Cardiac septum (tissue), 1 donor: ENCODE measurements around the gene MLLT10. TPM values are rescaled to one million over a fixed set of nuclear protein-coding genes. Genes with fewer than 3 reads are reported as not detected.
"Not testable (repeated sequence)": the region's sequence is repeated elsewhere in the genome, so short reads cannot be mapped to it uniquely, and the experiment has no call there.

ENCODE experiments used
- DNase-seq: peaks from one replicate; pipeline ENCODE4 v3.0.0-alpha.2; 2020; ENCODE audit warnings: low spot score
- intact Hi-C: fragments of 100-400 bp; cut with DNase I; formaldehyde crosslinking; loops from one replicate; pipeline ENCODE4 v1.14.0; 2022
- total RNA-seq: library from RNA; stranded (reverse); fragmentation: NEBNext Ultra II Directional; extraction: Animal tissue kit (Norgen Biotek cat#: 25700); gene quantifications from one replicate; pipeline ENCODE4 v1.2.1, GENCODE V29; 2021
- donor health status: DM: no; HTN: no; CAD: no.

The MLLT10 gene
- total RNA-seq, 1 donor from 2014 or later = 32.5 TPM

GRCh38 chr10:21535976-21536375, 1.9 kb downstream of the MLLT10 start:
- not testable (repeated sequence) for DNase-seq
- intact Hi-C loops = loop anchor here (2.0 to 10.0 kb wide), 3 partner anchors 41 to 419 kb away; no protein-coding TSS in a partner anchor

GRCh38 chr10:21536874-21537273, 2.8 kb downstream of the MLLT10 start:
- intact Hi-C loops = loop anchor here (10.0 kb wide), 2 partner anchors 188 to 418 kb away; no protein-coding TSS in a partner anchor
- DNase-seq = no peak

GRCh38 chr10:21540701-21541100, 6.7 kb downstream of the MLLT10 start:
- DNase-seq, intact Hi-C loops: not testable (repeated sequence)

- no peak for DNase-seq
- intact Hi-C loops = no loop called here
These were observed 13.2 kb downstream of the MLLT10 start for GRCh38 chr10:21547246-21547645.

GRCh38 chr10:21552638-21553037, 18.6 kb downstream of the MLLT10 start:
- intact Hi-C loops = no loop called here
- no peak for DNase-seq

GRCh38 chr10:21556527-21556926, 22.5 kb downstream of the MLLT10 start:
- intact Hi-C loops = no loop called here
- DNase-seq = no peak

GRCh38 chr10:21558984-21559383, 25.0 kb downstream of the MLLT10 start:
- intact Hi-C loops, DNase-seq: not testable (repeated sequence)

- no peak for DNase-seq
- intact Hi-C loops = no loop called here
These were observed 36.9 kb downstream of the MLLT10 start for GRCh38 chr10:21570761-21571521.

- intact Hi-C loops = no loop called here
- no peak for DNase-seq
These were observed 38.5 kb downstream of the MLLT10 start for GRCh38 chr10:21572578-21572977.

GRCh38 chr10:21574514-21574913, 40.5 kb downstream of the MLLT10 start:
- intact Hi-C loops, DNase-seq: not testable (repeated sequence)

- no peak for DNase-seq
- intact Hi-C loops = no loop called here
These were observed 45.3 kb downstream of the MLLT10 start for GRCh38 chr10:21579291-21579690.

- DNase-seq, intact Hi-C loops: not testable (repeated sequence)
These were observed 47.4 kb downstream of the MLLT10 start for GRCh38 chr10:21581421-21581834.

- intact Hi-C loops = no loop called here
- DNase-seq = no peak
These were observed 51.0 kb downstream of the MLLT10 start for GRCh38 chr10:21584834-21585530.

GRCh38 chr10:21587391-21587790, 53.4 kb downstream of the MLLT10 start:
- intact Hi-C loops = no loop called here
- DNase-seq = no peak

- DNase-seq, intact Hi-C loops: not testable (repeated sequence)
These were observed 54.1 kb downstream of the MLLT10 start for GRCh38 chr10:21588159-21588558.

- intact Hi-C loops = no loop called here
- no peak for DNase-seq
These were observed 60.0 kb downstream of the MLLT10 start for GRCh38 chr10:21593986-21594385.

- no peak for DNase-seq
These were observed 65.5 kb downstream of the MLLT10 start for GRCh38 chr10:21599582-21599981.

GRCh38 chr10:21600804-21601433, 66.9 kb downstream of the MLLT10 start:
- DNase-seq = no peak
- intact Hi-C loops = no loop called here

More at GRCh38 chr10:21599582-21599981, 65.5 kb downstream of the MLLT10 start:
- intact Hi-C loops = no loop called here

GRCh38 chr10:21602313-21602712, 68.3 kb downstream of the MLLT10 start:
- DNase-seq = no peak

GRCh38 chr10:21603721-21604120, 69.7 kb downstream of the MLLT10 start:
- intact Hi-C loops = no loop called here
- no peak for DNase-seq

More at GRCh38 chr10:21602313-21602712, 68.3 kb downstream of the MLLT10 start:
- intact Hi-C loops = no loop called here
